VCaP (cell line): ENCODE results near the gene MYO16.

Experiments
- H3K27ac ChIP-seq: fragments of 450-650 bp; 2 replicates; pipeline ENCODE4 v1.5.1; 2017
- CTCF ChIP-seq: fragments of 450-650 bp; conservative IDR thresholded peaks from 2 replicates; pipeline ENCODE4 v1.5.1; 2017; ENCODE audit warnings: mild to moderate bottlenecking, moderate library complexity

MYO16 gene

GRCh38 chr13:109055850-109056249 lies 426.4 kb downstream of the MYO16 start:
- no peak overlapping the region for H3K27ac ChIP-seq
- no peak for TF ChIP-seq CTCF

- H3K27ac ChIP-seq, result no peak overlapping the region
Measured at GRCh38 chr13:109058087-109058486, 428.7 kb downstream of the MYO16 start.

GRCh38 chr13:109072505-109072904 lies 443.1 kb downstream of the MYO16 start:
- no peak for TF ChIP-seq CTCF
- no peak overlapping the region for H3K27ac ChIP-seq

More at GRCh38 chr13:109058087-109058486, 428.7 kb downstream of the MYO16 start:
- TF ChIP-seq CTCF, result no peak

- H3K27ac ChIP-seq, result no peak overlapping the region
- no peak for TF ChIP-seq CTCF
Measured at GRCh38 chr13:109074436-109074835, 445.0 kb downstream of the MYO16 start.

GRCh38 chr13:109074853-109075252 lies 445.4 kb downstream of the MYO16 start:
- TF ChIP-seq CTCF, result no peak

GRCh38 chr13:109087916-109088623 lies 458.7 kb downstream of the MYO16 start:
- TF ChIP-seq CTCF, result no peak
- no peak overlapping the region for H3K27ac ChIP-seq

More at GRCh38 chr13:109074853-109075252, 445.4 kb downstream of the MYO16 start:
- H3K27ac ChIP-seq, result no peak overlapping the region

- H3K27ac ChIP-seq, result no peak overlapping the region
- TF ChIP-seq CTCF, result no peak
Measured at GRCh38 chr13:109088624-109088917, 459.2 kb downstream of the MYO16 start.
